GM18505 (cell line): Measurements from ENCODE around the gene MXD3.

Source experiments
- ATAC-seq: cut with Tn5 transposase; IDR thresholded peaks from one replicate; pipeline ENCODE4 v1.9.1; 2021; ENCODE audit not compliant: unreplicated experiment
- POLR2A ChIP-seq: IDR thresholded peaks from 4 replicates; pipeline ENCODE4 v1.6.1; 2011; ENCODE audit warnings: borderline replicate concordance; ENCODE audit not compliant: insufficient read depth, insufficient read length; ENCODE audit errors: extremely low read depth

MXD3 gene

GRCh38 chr5:177297922-177298321 lies 13.8 kb downstream of the MXD3 start:
- no peak for ATAC-seq
- TF ChIP-seq POLR2A, result no peak

DNA sequence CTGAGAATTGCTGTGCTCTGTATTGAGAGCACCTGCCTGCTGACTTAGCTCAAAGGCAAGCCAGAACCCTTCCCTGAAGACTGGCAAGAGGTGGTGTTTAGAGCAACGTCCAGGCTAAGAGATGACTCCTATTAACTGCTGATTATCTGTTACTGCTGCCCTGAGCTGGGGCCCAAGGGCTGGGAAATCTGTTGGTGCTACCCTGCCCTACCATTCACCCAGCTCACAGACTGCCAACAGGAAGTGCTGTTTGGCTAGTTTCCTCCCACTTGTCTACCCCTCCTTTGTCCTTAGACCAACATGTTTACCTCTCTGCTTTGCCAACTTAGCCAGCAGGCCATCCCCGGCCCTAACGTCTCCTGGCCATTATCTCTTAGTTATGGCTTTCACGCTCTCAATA lies 15.1 kb downstream of the MXD3 start:
- TF ChIP-seq POLR2A, result no peak
- ATAC-seq, result no peak

DNA sequence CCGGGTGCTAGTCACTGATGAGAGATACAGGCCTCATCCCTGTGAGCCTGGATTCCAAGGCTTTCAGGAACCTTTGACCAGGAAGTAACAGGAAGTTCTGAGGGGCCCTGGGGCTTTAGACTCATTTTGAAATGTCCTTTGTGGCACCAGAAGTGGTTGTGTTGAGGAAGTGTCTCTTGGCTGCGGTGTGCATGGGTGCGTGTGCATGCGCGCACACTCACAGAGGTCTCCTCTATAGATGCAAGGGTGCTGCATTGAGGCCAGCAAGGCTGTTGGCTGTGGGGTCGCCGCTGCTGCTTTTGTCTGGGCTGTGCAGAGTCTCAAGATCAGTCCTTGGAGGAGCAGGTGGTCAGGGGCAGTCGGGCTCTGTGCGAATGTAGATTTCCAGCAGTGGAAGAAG lies 15.8 kb downstream of the MXD3 start:
- TF ChIP-seq POLR2A, result peak; percentile 11
- no peak for ATAC-seq

GRCh38 chr5:177294632-177295031 lies 17.1 kb downstream of the MXD3 start:
- ATAC-seq, result no peak

GRCh38 chr5:177293819-177294581 lies 17.7 kb downstream of the MXD3 start:
- ATAC-seq, result no peak
- no peak for TF ChIP-seq POLR2A

More at GRCh38 chr5:177294632-177295031, 17.1 kb downstream of the MXD3 start:
- TF ChIP-seq POLR2A, result no peak

DNA sequence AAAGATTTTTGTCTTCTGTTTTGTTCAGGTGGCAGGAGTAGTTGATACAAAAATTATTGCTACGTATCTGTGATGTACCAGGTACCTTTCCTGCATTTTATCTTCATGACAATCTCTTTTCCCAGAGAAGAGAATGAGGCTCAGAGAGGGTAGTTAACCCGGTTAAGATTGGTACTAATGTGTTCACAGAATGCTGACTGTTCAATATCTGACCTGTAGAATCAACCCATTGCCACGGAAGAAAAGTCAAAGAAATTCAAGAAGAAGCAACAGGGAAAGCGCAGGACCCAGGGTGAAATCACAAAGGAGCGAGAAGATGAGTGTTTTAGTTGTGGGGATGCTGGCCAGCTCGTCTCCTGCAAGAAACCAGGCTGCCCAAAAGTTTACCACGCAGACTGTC lies 20.0 kb downstream of the MXD3 start:
- no peak for TF ChIP-seq POLR2A
- no peak for ATAC-seq

DNA sequence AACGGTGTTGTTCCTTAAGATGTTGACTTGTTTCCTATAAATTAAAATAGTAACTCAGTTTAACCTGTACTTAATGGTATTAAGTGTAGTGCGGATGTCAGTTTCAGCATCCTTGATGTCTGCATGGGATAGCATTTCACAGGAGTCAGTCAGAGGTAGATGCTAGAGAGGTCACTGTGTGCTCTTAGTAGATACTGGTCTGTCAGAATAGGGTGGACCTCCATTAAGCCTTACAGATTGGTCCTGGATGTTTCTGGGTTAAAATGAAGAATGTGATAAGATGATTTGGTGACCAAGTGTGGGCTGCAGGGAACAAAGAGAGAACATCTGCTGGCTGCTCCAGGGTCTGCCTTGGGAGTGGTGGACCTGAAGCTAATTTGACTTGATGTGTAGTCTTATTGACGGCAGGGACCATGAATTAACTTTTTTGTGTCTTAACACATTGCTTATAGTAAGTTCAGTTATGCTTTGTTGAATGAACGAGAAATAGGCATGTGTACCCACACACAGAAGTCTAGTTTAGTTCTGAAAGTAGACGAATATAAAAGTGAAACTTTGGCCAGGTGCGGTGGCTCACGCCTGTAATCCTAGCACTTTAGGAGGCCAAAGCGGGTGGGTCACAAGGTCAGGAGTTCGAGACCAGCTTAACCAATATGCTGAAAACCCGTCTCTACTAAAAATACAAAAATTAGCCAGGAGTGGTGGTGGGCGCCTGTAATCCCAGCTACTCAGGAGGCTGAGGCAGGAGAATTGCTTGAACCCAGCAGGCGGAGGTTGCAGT lies 20.7 kb downstream of the MXD3 start:
- ATAC-seq, result no peak
- TF ChIP-seq POLR2A, result no peak

- TF ChIP-seq POLR2A, result no peak
- no peak for ATAC-seq
Observed at GRCh38 chr5:177288191-177288590, 23.5 kb downstream of the MXD3 start.

DNA sequence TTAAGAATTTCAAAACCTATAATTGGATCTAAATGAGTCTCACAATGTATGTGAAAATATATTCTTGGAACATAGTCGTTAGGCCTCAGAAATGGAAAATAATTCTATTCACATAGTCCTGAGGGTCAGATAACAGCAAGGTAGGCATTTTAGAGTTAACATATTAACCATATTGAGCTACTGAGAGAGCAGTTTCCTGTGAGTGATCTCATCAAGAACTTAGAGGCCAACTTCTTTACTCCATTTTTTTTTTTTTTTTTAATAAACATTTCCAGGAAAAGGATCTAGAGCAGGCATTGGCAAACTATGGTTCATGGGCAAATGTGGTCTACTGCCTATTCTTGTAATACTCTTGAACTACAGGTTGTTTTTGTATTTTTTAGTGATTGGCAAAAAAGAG lies 34.8 kb downstream of the MXD3 start:
- ATAC-seq, result no peak
- no peak for TF ChIP-seq POLR2A

GRCh38 chr5:177275883-177276282 lies 35.8 kb downstream of the MXD3 start:
- TF ChIP-seq POLR2A, result no peak

DNA sequence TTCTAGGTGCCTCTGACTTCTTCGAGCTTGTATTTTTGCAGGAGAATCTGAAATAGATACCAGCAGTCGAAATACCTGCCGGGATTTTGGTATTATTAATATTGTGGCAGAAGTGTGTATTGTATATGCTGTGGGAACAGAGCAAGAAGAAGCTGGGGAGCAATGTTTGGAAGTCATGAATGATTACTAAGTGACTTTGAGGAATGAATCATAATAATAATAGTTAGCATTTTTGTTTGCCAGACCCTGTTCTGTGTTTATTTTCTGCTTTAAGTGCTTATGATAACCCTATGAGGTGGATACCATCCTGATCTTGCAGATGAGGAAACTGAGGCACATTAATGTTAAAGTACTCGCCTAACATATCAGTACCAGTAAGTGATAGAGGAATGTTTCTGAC lies 40.6 kb downstream of the MXD3 start:
- ATAC-seq, result no peak
- TF ChIP-seq POLR2A, result no peak

More at GRCh38 chr5:177275883-177276282, 35.8 kb downstream of the MXD3 start:
- no peak for ATAC-seq

- TF ChIP-seq POLR2A, result no peak
- ATAC-seq, result no peak
Observed at GRCh38 chr5:177270653-177271052, 41.0 kb downstream of the MXD3 start.

GRCh38 chr5:177269976-177270375 lies 41.7 kb downstream of the MXD3 start:
- TF ChIP-seq POLR2A, result no peak
- no peak for ATAC-seq
